Activated effector memory CD4-positive, alpha-beta T cell treated with anti-CD3 and anti-CD28 coated beads, Interleukin-2, amount 50 U/mL, for 16 hours (primary cell): ENCODE data around the gene IFI30.
"Not testable (repeated sequence)": the region's sequence is repeated elsewhere in the genome, so short reads cannot be mapped to it uniquely, and the experiment has no call there.

Source experiments
- DNase-seq: peaks from one replicate; pipeline ENCODE4 v3.0.0-alpha.2; 2020

IFI30 gene

DNA sequence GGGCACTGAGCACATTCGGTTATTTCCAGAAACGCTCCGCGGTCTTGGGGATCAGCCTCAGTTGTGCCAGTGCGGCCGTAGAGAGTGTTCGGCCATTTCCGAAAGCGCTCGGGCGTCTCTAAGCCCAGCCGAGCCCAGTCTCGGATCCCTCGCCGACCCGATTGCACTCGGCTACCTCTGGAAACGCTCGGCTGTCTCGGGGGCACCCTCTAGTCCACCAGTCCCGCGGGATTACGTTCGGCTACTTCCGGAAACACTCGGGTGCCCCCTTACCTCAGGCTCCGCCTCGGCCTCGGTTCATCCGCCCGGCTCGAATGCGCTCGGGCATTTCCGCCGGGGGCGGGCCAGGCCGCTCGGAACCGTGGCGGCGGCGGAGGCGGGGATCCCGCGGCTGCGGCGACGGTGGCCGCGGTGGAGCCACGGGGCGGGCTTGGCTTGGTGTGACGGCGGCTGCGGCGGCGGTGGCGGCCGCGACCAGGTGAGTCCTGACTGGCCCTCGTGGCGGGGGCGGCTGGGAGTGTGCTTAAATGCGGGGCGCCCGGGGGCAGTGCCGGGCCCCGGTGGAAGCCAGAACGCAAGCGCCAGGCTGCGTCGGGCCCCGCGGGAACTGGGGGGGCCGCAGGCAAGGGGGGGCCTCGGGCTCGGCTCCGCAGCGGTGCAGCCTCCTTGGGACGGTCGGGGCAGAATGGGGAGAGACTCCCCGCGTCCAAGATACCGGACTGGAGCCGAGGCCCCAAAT lies 20.6 kb upstream of the IFI30 start, which contains the start of gene PIK3R2:
PIK3R2 (plus strand) TSS at position 347 of the 739 bp plus-strand sequence. CDS start 2,717 bp downstream, outside the sequence.
- DNase-seq = peak; percentile 99

DNA sequence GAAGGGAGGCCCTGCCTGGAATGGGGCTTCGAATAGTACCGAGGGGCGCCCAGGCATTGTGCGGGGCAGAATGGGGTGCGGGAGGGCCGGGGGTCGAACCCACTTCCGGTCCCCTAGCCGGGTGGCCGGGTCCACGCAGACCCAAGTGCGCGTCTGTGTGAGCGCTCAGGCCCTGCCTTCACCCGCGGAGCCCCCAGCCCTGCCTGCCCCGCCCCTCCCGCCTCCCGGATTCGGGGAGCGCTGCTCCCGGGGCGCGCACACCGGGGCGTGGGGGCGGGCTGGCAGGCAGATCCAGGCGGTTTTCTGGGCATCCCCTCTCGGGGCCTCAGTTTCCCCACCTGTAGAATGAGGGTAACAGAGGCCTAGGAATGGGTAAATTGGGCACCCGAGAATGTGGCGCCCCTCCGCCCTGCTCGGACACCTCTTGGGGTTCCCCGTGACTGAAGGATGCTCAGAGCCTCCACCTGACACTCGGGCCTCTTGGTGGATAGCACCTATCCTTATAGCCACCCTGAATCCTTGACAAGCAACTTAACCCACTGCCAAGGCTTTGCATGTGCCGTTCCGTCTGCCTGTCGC lies 20.0 kb upstream of the IFI30 start:
- DNase-seq = peak; percentile 75

DNA sequence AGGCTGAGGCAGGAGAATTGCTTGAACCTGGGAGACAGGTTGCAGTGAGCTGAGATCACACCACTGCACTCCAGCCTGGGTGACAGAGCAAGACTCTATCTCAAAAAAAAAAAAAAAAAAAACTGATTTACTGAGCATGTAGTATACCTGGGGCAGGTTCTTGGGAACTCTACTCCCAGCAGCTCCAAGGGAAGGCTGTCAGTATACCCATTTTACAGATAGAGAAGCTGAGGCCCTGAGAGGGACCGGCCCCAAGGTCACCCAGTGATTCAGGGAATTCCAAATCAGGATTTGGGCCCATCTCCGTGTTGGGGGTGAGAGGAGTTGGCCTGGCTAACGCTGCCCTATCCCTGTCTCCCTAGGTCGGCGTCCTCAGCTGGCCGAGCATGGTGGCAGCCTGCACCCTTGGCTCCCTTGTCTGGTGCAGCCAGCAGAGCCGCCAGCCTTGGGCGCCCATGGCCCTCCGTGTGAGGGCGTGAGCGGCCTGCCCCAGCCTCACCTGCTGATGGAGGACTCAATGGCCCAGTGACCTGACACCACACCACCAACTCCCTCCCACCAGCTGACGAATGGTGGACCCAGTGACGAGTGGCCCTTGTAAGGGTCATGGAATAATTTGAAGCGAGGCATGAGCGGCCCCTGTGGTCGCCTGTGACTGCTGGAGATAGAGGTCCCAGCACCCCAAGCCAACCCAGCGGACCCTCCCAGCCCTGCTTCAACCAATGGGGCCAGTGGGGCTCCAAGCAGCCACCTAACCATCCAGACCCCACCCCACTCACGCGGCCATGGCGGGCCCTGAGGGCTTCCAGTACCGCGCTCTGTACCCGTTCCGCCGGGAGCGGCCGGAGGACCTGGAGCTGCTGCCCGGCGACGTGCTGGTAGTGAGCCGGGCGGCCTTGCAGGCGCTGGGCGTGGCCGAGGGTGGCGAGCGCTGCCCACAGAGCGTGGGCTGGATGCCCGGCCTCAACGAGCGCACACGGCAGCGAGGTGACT lies 18.2 kb upstream of the IFI30 start:
- DNase-seq = no peak

- no peak for DNase-seq
These were observed 17.3 kb upstream of the IFI30 start for GRCh38 chr19:18156268-18156667.

DNA sequence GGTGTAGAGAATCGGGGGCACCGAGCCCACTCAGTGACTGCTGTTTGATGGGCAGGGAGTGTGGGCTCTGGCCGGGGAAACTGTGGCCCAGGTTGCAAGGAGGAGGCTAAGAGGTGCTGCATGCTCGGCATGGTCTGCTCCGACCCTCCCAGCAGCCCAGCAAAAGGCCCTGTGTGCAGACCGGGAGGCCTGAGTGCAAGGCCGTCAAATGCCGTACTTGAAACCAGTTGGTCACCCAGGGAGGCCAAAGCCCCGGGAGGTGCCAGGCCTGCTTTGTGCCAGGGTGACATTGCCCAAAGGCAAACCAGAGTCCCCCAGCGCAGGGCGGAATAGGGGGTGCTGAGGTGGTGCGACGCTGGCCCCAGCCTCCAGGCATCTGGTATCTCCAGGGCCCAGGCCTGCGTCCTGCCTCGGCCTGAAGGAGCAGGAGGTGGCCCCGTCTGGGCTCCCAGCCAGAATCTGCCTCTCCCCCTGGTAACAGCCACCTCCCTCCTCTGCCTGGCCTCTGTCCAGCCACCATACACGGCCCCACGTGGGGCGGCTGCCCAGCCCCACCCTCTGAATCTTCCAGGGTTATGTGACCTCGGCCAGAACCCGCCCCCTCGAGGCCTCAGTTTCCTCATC lies 16.7 kb upstream of the IFI30 start:
- DNase-seq = no peak

- DNase-seq = no peak
These were observed 16.0 kb upstream of the IFI30 start for GRCh38 chr19:18157465-18158063.

GRCh38 chr19:18158467-18158866 lies 15.1 kb upstream of the IFI30 start:
- no peak for DNase-seq

- DNase-seq = not testable (repeated sequence)
These were observed 14.5 kb upstream of the IFI30 start for GRCh38 chr19:18159059-18159616.

GRCh38 chr19:18159810-18160209 lies 13.8 kb upstream of the IFI30 start:
- no peak for DNase-seq

DNA sequence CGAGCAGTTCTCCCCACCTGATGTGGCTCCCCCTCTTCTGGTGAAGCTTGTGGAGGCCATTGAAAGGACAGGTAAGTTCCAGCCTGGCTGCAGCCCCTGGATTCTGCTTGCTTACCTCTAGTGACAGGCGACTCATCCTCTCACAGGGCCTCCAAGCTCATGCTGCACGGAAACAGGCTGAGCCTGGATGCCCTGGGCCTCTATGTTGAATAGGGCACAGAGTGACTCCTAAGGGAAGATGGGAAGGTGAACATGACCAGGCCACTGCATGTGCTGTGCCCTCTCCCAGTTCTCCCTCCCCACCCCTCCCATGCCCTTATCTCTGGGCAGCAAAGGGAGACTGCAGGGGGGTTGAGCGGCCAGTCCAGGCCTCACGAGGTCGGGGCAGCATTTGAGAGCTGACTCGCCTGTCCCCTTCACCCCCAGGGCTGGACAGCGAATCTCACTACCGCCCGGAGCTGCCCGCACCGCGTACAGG lies 13.1 kb upstream of the IFI30 start:
- DNase-seq = no peak

DNA sequence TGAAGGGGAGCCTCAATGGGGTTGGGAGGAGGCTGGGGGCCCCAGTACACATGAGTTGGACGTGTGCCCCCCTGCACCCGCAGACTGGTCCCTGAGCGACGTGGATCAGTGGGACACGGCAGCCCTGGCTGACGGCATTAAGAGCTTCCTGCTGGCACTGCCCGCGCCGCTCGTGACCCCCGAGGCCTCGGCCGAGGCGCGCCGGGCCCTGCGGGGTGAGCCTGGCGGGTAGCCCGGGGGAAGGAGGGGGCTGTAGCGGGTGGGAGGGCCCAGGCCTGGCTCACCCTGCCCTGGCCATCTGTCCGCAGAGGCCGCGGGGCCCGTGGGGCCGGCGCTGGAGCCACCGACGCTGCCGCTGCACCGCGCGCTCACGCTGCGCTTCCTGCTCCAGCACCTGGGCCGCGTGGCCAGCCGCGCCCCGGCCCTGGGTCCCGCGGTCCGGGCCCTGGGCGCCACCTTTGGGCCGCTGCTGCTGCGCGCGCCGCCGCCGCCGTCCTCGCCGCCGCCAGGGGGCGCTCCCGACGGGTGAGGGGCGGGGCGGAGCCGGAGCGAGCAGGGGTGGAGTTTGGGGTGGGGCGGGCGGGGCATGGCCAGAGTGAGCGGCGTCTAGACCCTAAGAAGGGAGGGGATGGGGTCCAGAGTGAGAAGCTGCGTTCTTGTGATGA lies 12.5 kb upstream of the IFI30 start:
- DNase-seq = peak; percentile 94

- no peak for DNase-seq
These were observed 12.0 kb upstream of the IFI30 start for GRCh38 chr19:18161636-18162002.

GRCh38 chr19:18164072-18164471 lies 9.5 kb upstream of the IFI30 start:
- no peak for DNase-seq

DNA sequence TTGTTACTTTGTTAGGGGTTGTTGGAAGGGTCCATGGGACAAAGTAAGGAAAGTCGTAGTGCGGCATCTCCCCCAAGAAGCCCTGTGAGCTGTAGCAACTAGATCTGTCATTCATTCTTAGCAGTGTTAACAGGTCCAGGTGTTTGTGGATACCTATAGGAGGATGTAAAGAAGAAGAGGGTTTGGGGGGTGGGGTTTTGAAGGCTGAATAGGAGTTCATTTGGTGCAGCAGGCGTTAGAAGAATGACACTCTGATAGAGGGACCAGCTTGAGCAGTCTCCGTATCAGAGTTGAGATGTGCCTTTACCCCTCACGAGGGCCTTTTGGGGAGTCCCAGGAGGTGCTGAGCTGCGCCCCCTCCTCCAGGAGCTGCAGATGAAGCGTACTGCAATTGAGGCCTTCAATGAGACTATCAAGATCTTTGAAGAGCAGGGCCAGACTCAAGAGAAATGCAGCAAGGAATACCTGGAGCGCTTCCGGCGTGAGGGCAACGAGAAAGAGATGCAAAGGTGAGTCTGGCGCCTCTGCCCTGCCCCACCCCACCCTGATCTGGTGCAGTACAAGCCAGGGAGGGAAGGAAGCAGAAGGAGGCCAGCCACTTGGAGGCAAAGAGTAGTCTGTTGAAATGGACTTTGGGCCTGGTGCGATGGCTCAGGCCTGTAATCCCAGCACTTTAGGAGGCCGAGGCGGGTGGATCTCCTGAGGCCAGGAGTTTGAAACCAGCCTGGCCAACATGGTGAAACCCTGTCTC lies 7.6 kb upstream of the IFI30 start:
- no peak for DNase-seq

DNA sequence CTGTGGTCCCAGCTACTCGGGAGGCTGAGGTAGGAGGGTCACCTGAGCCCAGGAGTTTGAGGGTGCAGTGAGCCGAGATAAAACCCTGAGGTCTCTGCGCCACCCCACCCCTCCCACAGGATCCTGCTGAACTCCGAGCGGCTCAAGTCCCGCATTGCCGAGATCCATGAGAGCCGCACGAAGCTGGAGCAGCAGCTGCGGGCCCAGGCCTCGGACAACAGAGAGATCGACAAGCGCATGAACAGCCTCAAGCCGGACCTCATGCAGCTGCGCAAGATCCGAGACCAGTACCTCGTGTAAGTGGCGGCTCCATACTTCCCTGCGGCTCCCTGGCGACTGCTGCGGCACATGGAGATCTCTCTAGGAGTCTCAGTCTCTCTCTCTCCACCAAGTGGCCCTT lies 6.6 kb upstream of the IFI30 start:
- no peak for DNase-seq

GRCh38 chr19:18167975-18168645 lies 5.5 kb upstream of the IFI30 start:
- peak; percentile 84 for DNase-seq

DNA sequence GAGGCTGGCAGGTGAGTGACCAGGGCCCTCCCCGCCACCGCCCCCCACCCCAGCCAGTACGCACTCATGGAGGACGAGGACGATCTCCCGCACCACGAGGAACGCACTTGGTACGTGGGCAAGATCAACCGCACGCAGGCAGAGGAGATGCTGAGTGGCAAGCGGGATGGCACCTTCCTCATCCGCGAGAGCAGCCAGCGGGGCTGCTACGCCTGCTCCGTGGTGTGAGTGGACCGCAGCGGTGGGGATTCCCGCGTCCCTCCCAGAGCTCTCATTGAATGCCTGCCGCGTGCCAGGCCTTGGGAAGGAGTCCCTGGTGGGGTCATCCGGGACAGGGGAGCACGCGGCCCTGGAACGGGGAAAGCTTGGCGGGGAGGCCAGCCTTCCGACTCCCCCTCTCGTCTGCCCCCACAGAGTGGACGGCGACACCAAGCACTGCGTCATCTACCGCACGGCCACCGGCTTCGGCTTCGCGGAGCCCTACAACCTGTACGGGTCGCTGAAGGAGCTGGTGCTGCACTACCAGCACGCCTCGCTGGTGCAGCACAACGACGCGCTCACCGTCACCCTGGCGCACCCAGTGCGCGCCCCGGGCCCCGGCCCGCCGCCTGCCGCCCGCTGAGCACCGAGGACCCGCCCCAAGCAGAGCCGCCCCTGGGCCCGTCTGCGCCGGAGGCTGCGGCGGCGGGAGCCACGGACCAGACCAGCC lies 4.8 kb upstream of the IFI30 start:
- no peak for DNase-seq

- no peak for DNase-seq
These were observed 2.8 kb upstream of the IFI30 start for GRCh38 chr19:18170714-18171255.
